H1 (cell line): ENCODE measurements around the gene MGMT. TPM values are rescaled to one million over a fixed set of nuclear protein-coding genes. Genes with fewer than 3 reads are reported as not detected.

ENCODE experiments used
- BRCA1 ChIP-seq: IDR thresholded peaks from 2 replicates; pipeline ENCODE4 v1.6.1; 2012; ENCODE audit warnings: low read depth, low read length, improper control_type of control experiment
- CREB1 ChIP-seq: IDR thresholded peaks from 2 replicates; pipeline ENCODE4 v1.6.1; 2012; ENCODE audit warnings: inconsistent platforms
- CTBP2 ChIP-seq: IDR thresholded peaks from 2 replicates; pipeline ENCODE4 v1.7.0; 2011; ENCODE audit warnings: borderline replicate concordance, mild to moderate bottlenecking, moderate library complexity, mixed read lengths, low read length; ENCODE audit not compliant: insufficient read depth, insufficient read length
- CTCF ChIP-seq, 3 experiments: IDR thresholded peaks; 1 replicate in 2 of 3; 2 replicates in 1 of 3; pipeline versions ENCODE4 v1.5.1 to v1.6.1; 2011; ENCODE audit warnings: low read length in 3 of 3, mild to moderate bottlenecking in 3 of 3, inconsistent platforms in 2 of 3, low read depth in 1 of 3, moderate library complexity in 1 of 3; ENCODE audit not compliant: insufficient read depth in 1 of 3; ENCODE audit errors: control extremely low read depth in 1 of 3
- RXRA ChIP-seq: IDR thresholded peaks from 2 replicates; pipeline ENCODE4 v1.6.1; 2011; ENCODE audit warnings: low read depth, mild to moderate bottlenecking, low read length, moderate library complexity; ENCODE audit not compliant: insufficient read depth
- SIX5 ChIP-seq: IDR thresholded peaks from 2 replicates; pipeline ENCODE4 v1.6.1; 2011; ENCODE audit warnings: mild to moderate bottlenecking, low read depth, low read length
- polyA plus RNA-seq, 7 experiments: library from polyadenylated mRNA; depleted of rRNA in 3 of 7; stranded (reverse) in 5 of 7; unstranded in 2 of 7; fragments of >200 nt in 5 of 7; fragments of 200-250 nt in 2 of 7; gene quantifications; 1 replicate in 5 of 7; 2 replicates in 1 of 7; 4 replicates in 1 of 7; pipeline versions ENCODE4 v1.2.1 to v1.2.3, GENCODE V29; 2011 to 2013; ENCODE audit warnings: missing spikeins in 2 of 7, mixed read lengths in 2 of 7
- total RNA-seq: library from RNA; stranded (reverse); fragmentation: NEBNext Ultra II Directional; extraction: Animal tissue kit (Norgen Biotek cat#: 25700); gene quantifications from 2 replicates; pipeline ENCODE4 v1.2.1, GENCODE V29; 2021
- TF ChIP-seq, protein P1 (sequence below): fragments of 300-600 bp; sonication (generic); IDR thresholded peaks from 2 replicates; pipeline ENCODE4 v1.7.1; 2012; ENCODE audit warnings: low read length, moderate library complexity, mild to moderate bottlenecking, inconsistent platforms; ENCODE audit not compliant: insufficient replicate concordance

Gene MGMT
- total and polyA plus RNA-seq, 2 of the 8 experiments (the other 6 are each of a cell fraction or from before 2014, with no cell fraction given) = 9.9 to 10.7 TPM

GRCh38 chr10:129814681-129815646 is 347.9 kb downstream of the MGMT start (continued):
- TF ChIP-seq BRCA1 (no peak), CTBP2 (no peak), CTCF (IDR thresholded peaks at IDR 0.05; ENCODE audit: control extremely low read depth in 1 of 3, insufficient read depth in 1 of 3, low read depth in 1 of 3, low read length in 3 of 3) (no peak), CREB1 (no peak), RXRA (no peak), SIX5 (no peak)
- TF ChIP-seq, protein P1, sequence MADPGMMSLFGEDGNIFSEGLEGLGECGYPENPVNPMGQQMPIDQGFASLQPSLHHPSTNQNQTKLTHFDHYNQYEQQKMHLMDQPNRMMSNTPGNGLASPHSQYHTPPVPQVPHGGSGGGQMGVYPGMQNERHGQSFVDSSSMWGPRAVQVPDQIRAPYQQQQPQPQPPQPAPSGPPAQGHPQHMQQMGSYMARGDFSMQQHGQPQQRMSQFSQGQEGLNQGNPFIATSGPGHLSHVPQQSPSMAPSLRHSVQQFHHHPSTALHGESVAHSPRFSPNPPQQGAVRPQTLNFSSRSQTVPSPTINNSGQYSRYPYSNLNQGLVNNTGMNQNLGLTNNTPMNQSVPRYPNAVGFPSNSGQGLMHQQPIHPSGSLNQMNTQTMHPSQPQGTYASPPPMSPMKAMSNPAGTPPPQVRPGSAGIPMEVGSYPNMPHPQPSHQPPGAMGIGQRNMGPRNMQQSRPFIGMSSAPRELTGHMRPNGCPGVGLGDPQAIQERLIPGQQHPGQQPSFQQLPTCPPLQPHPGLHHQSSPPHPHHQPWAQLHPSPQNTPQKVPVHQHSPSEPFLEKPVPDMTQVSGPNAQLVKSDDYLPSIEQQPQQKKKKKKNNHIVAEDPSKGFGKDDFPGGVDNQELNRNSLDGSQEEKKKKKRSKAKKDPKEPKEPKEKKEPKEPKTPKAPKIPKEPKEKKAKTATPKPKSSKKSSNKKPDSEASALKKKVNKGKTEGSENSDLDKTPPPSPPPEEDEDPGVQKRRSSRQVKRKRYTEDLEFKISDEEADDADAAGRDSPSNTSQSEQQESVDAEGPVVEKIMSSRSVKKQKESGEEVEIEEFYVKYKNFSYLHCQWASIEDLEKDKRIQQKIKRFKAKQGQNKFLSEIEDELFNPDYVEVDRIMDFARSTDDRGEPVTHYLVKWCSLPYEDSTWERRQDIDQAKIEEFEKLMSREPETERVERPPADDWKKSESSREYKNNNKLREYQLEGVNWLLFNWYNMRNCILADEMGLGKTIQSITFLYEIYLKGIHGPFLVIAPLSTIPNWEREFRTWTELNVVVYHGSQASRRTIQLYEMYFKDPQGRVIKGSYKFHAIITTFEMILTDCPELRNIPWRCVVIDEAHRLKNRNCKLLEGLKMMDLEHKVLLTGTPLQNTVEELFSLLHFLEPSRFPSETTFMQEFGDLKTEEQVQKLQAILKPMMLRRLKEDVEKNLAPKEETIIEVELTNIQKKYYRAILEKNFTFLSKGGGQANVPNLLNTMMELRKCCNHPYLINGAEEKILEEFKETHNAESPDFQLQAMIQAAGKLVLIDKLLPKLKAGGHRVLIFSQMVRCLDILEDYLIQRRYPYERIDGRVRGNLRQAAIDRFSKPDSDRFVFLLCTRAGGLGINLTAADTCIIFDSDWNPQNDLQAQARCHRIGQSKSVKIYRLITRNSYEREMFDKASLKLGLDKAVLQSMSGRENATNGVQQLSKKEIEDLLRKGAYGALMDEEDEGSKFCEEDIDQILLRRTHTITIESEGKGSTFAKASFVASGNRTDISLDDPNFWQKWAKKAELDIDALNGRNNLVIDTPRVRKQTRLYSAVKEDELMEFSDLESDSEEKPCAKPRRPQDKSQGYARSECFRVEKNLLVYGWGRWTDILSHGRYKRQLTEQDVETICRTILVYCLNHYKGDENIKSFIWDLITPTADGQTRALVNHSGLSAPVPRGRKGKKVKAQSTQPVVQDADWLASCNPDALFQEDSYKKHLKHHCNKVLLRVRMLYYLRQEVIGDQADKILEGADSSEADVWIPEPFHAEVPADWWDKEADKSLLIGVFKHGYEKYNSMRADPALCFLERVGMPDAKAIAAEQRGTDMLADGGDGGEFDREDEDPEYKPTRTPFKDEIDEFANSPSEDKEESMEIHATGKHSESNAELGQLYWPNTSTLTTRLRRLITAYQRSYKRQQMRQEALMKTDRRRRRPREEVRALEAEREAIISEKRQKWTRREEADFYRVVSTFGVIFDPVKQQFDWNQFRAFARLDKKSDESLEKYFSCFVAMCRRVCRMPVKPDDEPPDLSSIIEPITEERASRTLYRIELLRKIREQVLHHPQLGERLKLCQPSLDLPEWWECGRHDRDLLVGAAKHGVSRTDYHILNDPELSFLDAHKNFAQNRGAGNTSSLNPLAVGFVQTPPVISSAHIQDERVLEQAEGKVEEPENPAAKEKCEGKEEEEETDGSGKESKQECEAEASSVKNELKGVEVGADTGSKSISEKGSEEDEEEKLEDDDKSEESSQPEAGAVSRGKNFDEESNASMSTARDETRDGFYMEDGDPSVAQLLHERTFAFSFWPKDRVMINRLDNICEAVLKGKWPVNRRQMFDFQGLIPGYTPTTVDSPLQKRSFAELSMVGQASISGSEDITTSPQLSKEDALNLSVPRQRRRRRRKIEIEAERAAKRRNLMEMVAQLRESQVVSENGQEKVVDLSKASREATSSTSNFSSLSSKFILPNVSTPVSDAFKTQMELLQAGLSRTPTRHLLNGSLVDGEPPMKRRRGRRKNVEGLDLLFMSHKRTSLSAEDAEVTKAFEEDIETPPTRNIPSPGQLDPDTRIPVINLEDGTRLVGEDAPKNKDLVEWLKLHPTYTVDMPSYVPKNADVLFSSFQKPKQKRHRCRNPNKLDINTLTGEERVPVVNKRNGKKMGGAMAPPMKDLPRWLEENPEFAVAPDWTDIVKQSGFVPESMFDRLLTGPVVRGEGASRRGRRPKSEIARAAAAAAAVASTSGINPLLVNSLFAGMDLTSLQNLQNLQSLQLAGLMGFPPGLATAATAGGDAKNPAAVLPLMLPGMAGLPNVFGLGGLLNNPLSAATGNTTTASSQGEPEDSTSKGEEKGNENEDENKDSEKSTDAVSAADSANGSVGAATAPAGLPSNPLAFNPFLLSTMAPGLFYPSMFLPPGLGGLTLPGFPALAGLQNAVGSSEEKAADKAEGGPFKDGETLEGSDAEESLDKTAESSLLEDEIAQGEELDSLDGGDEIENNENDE = no peak
